GM12878 (cell line): ENCODE measurements around the gene CTSC. TPM values are rescaled to one million over a fixed set of nuclear protein-coding genes. Genes with fewer than 3 reads are reported as not detected.

Source experiments
- ATAC-seq: fragments of 200-7000 bp; cut with Tn5 transposase; 3 replicates; pipeline ENCODE4 v1.9.1; 2020; ENCODE audit warnings: mild to moderate bottlenecking, moderate library complexity
- BruUV-seq: library from RNA; stranded (reverse); fragments of 400-500 nt; replicated peaks from 2 replicates; lab custom pipeline; 2021; lab: Mats Ljungman, UMichigan
- CTCF ChIA-PET: fragments of 300-600 bp; sonication (Branson Sonifier 250); formaldehyde crosslinking; extraction: SDS; loops from one replicate; lab custom pipeline; 2021; ENCODE audit warnings: inconsistent platforms; lab: Yijun Ruan, JAX
- POLR2A ChIA-PET: fragments of 350-600 bp; formaldehyde crosslinking; extraction: SDS; loops from one replicate; lab custom pipeline; 2021; ENCODE audit warnings: inconsistent platforms; lab: Charles Lee
- RAD21 ChIA-PET: fragments of 300-600 bp; sonication (Branson Sonifier 250); formaldehyde crosslinking; loops from one replicate; lab custom pipeline; 2023; ENCODE audit warnings: antibody characterized with exemption; ENCODE audit not compliant: unreplicated experiment; lab: Charles Lee
- SMC1A ChIA-PET: fragments of 300-600 bp; sonication (Branson Sonifier 250); formaldehyde crosslinking; loops from one replicate; lab custom pipeline; 2023; ENCODE audit not compliant: unreplicated experiment, uncharacterized antibody; lab: Charles Lee
- DNase-seq: peaks from one replicate; pipeline ENCODE4 v3.0.0-alpha.2; 2011; ENCODE audit warnings: low read depth, low spot score
- FAIRE-seq: peaks from 3 replicates; lab custom pipeline; 2011; peaks lifted over from hg19 to GRCh38; lab: Jason Lieb, UNC
- H2AFZ ChIP-seq: 2 replicates; pipeline ENCODE4 v1.6.0; 2011; ENCODE audit warnings: low read depth, low read length, control low read depth; ENCODE audit not compliant: control insufficient read depth
- H3K27ac ChIP-seq: 2 replicates; pipeline ENCODE4 v1.5.1; 2011; ENCODE audit warnings: control low read depth; ENCODE audit not compliant: control insufficient read depth, insufficient read depth
- H3K27me3 ChIP-seq, 2 experiments: replicated peaks in 1 of 2; 2 replicates each; pipeline versions ENCODE4 v1.6.0 to v1.6.1; 2011; ENCODE audit warnings: low read length in 1 of 2; ENCODE audit not compliant: control insufficient read depth in 2 of 2, insufficient read depth in 2 of 2
- H3K36me3 ChIP-seq, 2 experiments: 2 replicates each; pipeline ENCODE4 v1.5.1; 2011; ENCODE audit warnings: low read length in 1 of 2; ENCODE audit not compliant: control insufficient read depth in 2 of 2, insufficient read depth in 2 of 2
- H3K4me1 ChIP-seq: 2 replicates; pipeline ENCODE4 v1.6.1; 2011; ENCODE audit warnings: mild to moderate bottlenecking, low read length, moderate library complexity, mixed read lengths; ENCODE audit not compliant: control insufficient read depth, insufficient read depth
- H3K4me2 ChIP-seq: 2 replicates; pipeline ENCODE4 v1.6.0; 2011; ENCODE audit warnings: control low read depth; ENCODE audit not compliant: control insufficient read depth, insufficient read depth
- H3K4me3 ChIP-seq: fragments of 200-600 bp; sonication (generic); 2 replicates; pipeline ENCODE4 v1.5.1; 2016
- H3K79me2 ChIP-seq: 2 replicates; pipeline ENCODE4 v1.6.0; 2011; ENCODE audit warnings: low read length; ENCODE audit not compliant: control insufficient read depth, insufficient read depth
- H3K9ac ChIP-seq: 2 replicates; pipeline ENCODE4 v1.8.0; 2011; ENCODE audit warnings: low read length, control low read depth, mixed read lengths; ENCODE audit not compliant: control insufficient read depth, insufficient read depth
- H3K9me3 ChIP-seq: replicated peaks from 3 replicates; pipeline ENCODE4 v1.5.1; 2011; ENCODE audit warnings: mild to moderate bottlenecking, low read length; ENCODE audit not compliant: control insufficient read depth, insufficient read depth
- H4K20me1 ChIP-seq: 2 replicates; pipeline ENCODE4 v1.6.0; 2011; ENCODE audit not compliant: control insufficient read depth, insufficient read depth
- CEBPB ChIP-seq, 2 experiments: fragments of 150-350 bp in 1 of 2; IDR thresholded peaks; 2 replicates each; pipeline ENCODE4 v1.6.1; 2012 to 2014; ENCODE audit warnings: low read depth in 2 of 2, low read length in 2 of 2, borderline replicate concordance in 1 of 2, inconsistent platforms in 1 of 2
- CHD1 ChIP-seq: IDR thresholded peaks from 2 replicates; pipeline ENCODE4 v1.6.1; 2012; ENCODE audit warnings: low read depth, low read length, improper control_type of control experiment
- CREB1 ChIP-seq: IDR thresholded peaks from 2 replicates; pipeline ENCODE4 v1.6.1; 2012; ENCODE audit warnings: low read depth, mild to moderate bottlenecking, inconsistent platforms
- DPF2 ChIP-seq: fragments of 450-650 bp; IDR thresholded peaks from 2 replicates; pipeline ENCODE4 v1.6.1; 2017; ENCODE audit warnings: mild to moderate bottlenecking
- KDM1A ChIP-seq: fragments of 200-600 bp; sonication (generic); IDR thresholded peaks from 2 replicates; pipeline ENCODE4 v1.6.1; 2016; ENCODE audit warnings: borderline replicate concordance
- MEF2A ChIP-seq: IDR thresholded peaks from 2 replicates; pipeline ENCODE4 v1.6.1; 2011; ENCODE audit warnings: low read depth, mild to moderate bottlenecking, low read length, moderate library complexity; ENCODE audit not compliant: insufficient read depth
- PKNOX1 ChIP-seq: fragments of 450-650 bp; IDR thresholded peaks from 2 replicates; pipeline ENCODE4 v1.6.1; 2016; ENCODE audit warnings: mild to moderate bottlenecking
- POLR2AphosphoS2 ChIP-seq: IDR thresholded peaks from 2 replicates; pipeline ENCODE4 v1.6.1; 2011; ENCODE audit warnings: low read depth, mild to moderate bottlenecking, low read length, improper control_type of control experiment, moderate library complexity
- SIX5 ChIP-seq: IDR thresholded peaks from 2 replicates; pipeline ENCODE4 v1.6.1; 2011; ENCODE audit warnings: mild to moderate bottlenecking, low read depth, low read length, moderate library complexity; ENCODE audit not compliant: severe bottlenecking
- SRF ChIP-seq, 2 experiments: IDR thresholded peaks; 2 replicates each; pipeline ENCODE4 v1.6.1; 2011; ENCODE audit warnings: low read depth in 2 of 2, low read length in 2 of 2, mild to moderate bottlenecking in 1 of 2, moderate library complexity in 1 of 2
- USF1 ChIP-seq: IDR thresholded peaks from 2 replicates; pipeline ENCODE4 v1.6.1; 2011; ENCODE audit warnings: borderline replicate concordance, low read depth, mild to moderate bottlenecking, moderate library complexity, mixed read lengths, low read length; ENCODE audit not compliant: insufficient read depth; ENCODE audit errors: extremely low read length
- ZNF384 ChIP-seq: IDR thresholded peaks from 2 replicates; pipeline ENCODE4 v1.6.1; 2012; ENCODE audit warnings: low read depth, mild to moderate bottlenecking, low read length, improper control_type of control experiment, borderline replicate concordance
- ZNF622 ChIP-seq: fragments of 450-650 bp; IDR thresholded peaks from 2 replicates; pipeline ENCODE4 v1.6.1; 2017; ENCODE audit warnings: mild to moderate bottlenecking, inconsistent platforms
- ZNF687 ChIP-seq: fragments of 450-650 bp; IDR thresholded peaks from 2 replicates; pipeline ENCODE4 v1.6.1; 2017; ENCODE audit warnings: mild to moderate bottlenecking, moderate library complexity
- WGBS: methylation state at CpG from one replicate; pipeline ENCODE4 v1.1.6; 2016; ENCODE audit warnings: low lambda C conversion rate; ENCODE audit not compliant: insufficient replicate concordance, insufficient coverage; ENCODE audit errors: missing lambda C conversion rate; 5-methylcytosine and 5-hydroxymethylcytosine counted together
- in situ Hi-C: fragments of 300-500 bp; cut with MboI; formaldehyde crosslinking; loops from 9 replicates; pipeline ENCODE4 v1.14.3; 2018; ENCODE audit warnings: mixed read lengths
- intact Hi-C: fragments of 100-400 bp; cut with micrococcal nuclease; formaldehyde crosslinking; loops from one replicate; pipeline ENCODE4 v1.14.2; 2022; ENCODE audit not compliant: unreplicated experiment
- polyA plus RNA-seq, 11 experiments: library from polyadenylated mRNA; depleted of rRNA in 4 of 11; unstranded in 6 of 11; stranded (reverse) in 5 of 11; fragments of >200 nt; fragmentation: Nextera tagmentation in 4 of 11; fragmentation: Illumina TruSeq in 1 of 11; extraction: Ambion mirVana in 4 of 11; extraction: Trizol in 1 of 11; gene quantifications; 1 replicate in 1 of 11; 2 replicates in 10 of 11; pipeline versions ENCODE4 v1.2.1 to v1.2.3, GENCODE V29; 2011 to 2016; ENCODE audit warnings: inconsistent platforms in 2 of 11, missing spikeins in 2 of 11, low read depth in 1 of 11
- total RNA-seq, 4 experiments: library from RNA; depleted of rRNA in 3 of 4; stranded (reverse); fragments of >200 nt in 3 of 4; fragmentation: Illumina TruSeq in 1 of 4; extraction: Trizol in 1 of 4; gene quantifications; 2 replicates each; pipeline versions ENCODE4 v1.2.1 to v1.2.3, GENCODE V29; 2013 to 2021

Gene CTSC
- total and polyA plus RNA-seq, 10 of the 15 experiments (the other 5 are each of a cell fraction or from before 2014, with no cell fraction given), result 289 to 1,123 (median 430) TPM

- RAD21 ChIA-PET, result interaction anchor here (1.2 to 11.4 kb wide), 3 partner anchors 29 to 58 kb away, joined by 3 to 143 read pairs (median 58); no protein-coding TSS in a partner anchor
- Histone ChIP-seq H3K9ac (no peak overlapping the region), H3K27me3 (no peaks in the 10 kb centered on the region), H2AFZ (no peak overlapping the region), H3K36me3 (peaks cover 9 to 42% of the 10 kb centered on the region in 2 experiments), H3K4me2 (no peak overlapping the region), H3K79me2 (peaks cover 11% of the 10 kb centered on the region), H4K20me1 (no peaks in the 10 kb centered on the region), H3K4me1 (peaks cover 48% of the 10 kb centered on the region), H3K9me3 (peaks cover 2% of the 10 kb centered on the region), H3K4me3 (no peak overlapping the region), H3K27ac (no peak overlapping the region)
- DNase-seq (no peak), ATAC-seq (no peak), FAIRE-seq (no peak)
- POLR2A ChIA-PET, result interaction anchor here (0.7 to 1.1 kb wide), 4 partner anchors 10 to 39 kb away, joined by 3 to 4 read pairs (median 3); no protein-coding TSS in a partner anchor
- SMC1A ChIA-PET, result interaction anchor here (0.7 to 16.9 kb wide), 10 partner anchors 10 to 179 kb away, joined by 3 to 288 read pairs (median 16); partner anchors contain the start of gene CTSC
- no TSS peak for BruUV-seq
- CTCF ChIA-PET, result interaction anchor here (1.3 to 1.4 kb wide), 2 partner anchors 13 to 17 kb away, joined by 3 read pairs; no protein-coding TSS in a partner anchor
- TF ChIP-seq ZNF687, result no peak
- no peak for TF ChIP-seq DPF2
- TF ChIP-seq ZNF384, result no peak
- TF ChIP-seq ZNF622, result no peak
- no peak for TF ChIP-seq CREB1
- no peak for TF ChIP-seq PKNOX1
- TF ChIP-seq CHD1, result no peak
- no peak for TF ChIP-seq KDM1A
- no peak for TF ChIP-seq CEBPB (IDR thresholded peaks at IDR 0.05; ENCODE audit: borderline replicate concordance in 1 of 2, low read depth in 2 of 2, low read length in 2 of 2)
- TF ChIP-seq USF1, result no peak
- no peak for TF ChIP-seq POLR2AphosphoS2
- no peak for TF ChIP-seq MEF2A
- TF ChIP-seq SRF (IDR thresholded peaks at IDR 0.05; ENCODE audit: low read depth in 2 of 2, low read length in 2 of 2), result no peak
- no peak for TF ChIP-seq SIX5
- 94% methylated on average over 2 of the region's 2 CpGs for WGBS
- in situ Hi-C loops (no loop called here), intact Hi-C loops (loop anchor here (5.0 kb wide), 1 partner anchor 244 kb away; no protein-coding TSS in a partner anchor)
These were observed 39.7 kb downstream of the CTSC start for GRCh38 chr11:88297863-88298262.
